NCI-H774 (cell line): ENCODE results near the gene SPATA13.
"Not testable (repeated sequence)": the region's sequence is repeated elsewhere in the genome, so short reads cannot be mapped to it uniquely, and the experiment has no call there.

ENCODE experiments used
- DNase-seq: peaks from one replicate; lab custom pipeline; 2025; lab: John Stamatoyannopoulos, UW

The SPATA13 gene

DNA sequence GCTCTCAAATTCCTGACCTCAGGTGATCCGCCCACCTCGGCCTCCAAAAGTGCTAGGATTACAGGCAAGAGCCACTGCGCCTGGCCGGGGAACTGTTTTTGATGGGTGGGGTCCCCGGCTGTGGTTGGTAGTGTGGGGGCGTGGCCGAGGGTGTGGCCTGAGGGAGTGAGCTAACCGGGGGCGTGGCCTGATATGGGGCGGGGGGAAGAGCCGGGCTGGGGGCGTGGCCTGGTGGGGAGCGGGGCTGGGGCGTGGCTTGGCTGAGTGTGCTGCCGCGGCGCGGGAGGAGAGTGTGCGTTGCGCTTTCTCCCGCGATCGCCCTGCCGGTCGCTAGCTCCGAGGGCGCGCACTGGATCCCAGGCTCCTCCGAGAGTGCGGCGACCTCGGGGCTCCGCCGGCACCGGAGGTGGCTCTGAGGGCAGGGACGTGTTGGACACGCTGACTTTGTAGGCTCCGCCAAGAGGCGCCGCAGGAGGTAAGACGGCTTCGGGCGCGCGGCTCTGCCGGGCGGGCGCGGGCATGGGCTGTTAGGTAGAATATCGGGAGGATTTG, at the start of gene SPATA13:
TSS of gene SPATA13 (plus strand) at position 263 of the 552 bp plus-strand sequence. CDS start 62,210 bp downstream, outside the sequence.
- peak; percentile 49 for DNase-seq

DNA sequence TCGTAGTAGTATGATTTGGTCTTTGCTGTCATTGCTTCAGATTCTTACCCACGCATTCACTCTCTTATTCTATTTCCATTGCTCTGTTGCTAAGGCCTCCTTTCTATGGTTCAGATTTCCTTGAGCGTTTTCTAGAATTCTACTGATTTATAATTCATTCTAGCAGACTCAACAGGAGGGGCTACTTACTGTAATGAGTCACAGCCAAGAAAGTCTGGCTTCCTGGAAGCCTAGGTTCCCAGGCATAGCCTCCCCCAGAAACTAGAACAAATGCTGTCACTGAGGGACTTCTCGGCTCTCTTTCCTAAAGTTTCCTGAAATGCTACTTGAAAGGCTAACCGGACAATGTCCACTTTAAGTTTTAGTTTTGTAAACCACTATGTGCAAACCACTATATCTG, 47.7 kb upstream of the SPATA13 start:
- DNase-seq = no peak

DNA sequence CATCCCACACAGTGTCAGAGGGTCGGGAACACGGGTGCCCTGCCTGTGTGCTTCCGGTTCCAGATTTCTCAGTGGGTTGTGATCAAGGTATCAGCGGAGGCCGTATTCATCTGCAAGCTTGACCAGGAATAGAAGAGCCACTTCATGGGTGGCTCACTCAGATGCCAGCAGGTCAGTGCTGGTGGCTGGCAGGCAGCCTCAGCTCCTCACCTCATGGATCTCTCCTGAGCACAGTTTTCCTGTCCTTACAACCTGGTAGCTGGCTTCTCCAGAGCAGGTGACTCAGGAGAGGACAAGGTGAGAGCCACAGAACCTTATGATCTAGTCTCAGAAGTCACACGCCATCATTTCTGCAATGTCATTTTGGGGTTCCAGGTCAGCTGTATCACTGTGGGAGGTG, 44.8 kb upstream of the SPATA13 start:
- DNase-seq = no peak

DNA sequence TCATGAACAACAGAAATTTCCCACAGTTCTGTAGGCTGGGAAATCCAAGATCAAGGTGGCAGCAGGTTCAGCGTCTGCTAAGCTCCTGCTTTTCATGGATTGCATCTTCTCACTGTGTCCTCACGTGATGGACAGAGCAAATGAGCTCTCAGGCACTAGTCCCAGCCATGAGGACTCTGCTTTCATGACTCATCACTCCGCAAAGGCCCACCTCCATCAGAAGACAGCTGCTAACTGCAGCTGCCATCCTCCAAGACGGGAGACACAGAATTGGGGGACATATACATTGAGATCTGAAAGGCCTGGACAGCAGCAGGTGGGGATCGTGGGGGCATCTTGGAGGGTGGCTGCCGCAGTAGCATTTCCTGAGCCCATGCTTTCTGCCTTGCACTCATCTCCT, 44.4 kb upstream of the SPATA13 start:
- DNase-seq = no peak

DNA sequence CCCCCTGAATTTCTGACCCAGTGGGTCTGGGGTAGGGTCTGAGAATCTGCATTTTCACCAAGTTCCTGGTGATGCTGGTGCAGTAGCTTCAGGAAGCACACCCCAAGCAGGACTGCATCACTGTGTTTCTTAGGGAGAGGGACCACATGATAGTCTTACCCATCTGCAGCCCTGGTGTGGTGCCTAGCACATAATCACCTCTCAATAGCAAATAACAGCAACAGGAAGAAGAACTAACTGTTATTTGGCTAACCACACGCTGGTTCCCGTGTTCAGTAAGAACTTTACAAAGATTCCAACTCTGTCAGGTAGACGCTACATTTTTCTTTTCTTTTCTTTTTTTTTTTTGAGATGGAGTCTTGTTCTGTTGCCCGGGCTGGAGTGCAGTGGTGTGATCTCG, 41.9 kb upstream of the SPATA13 start:
- no peak for DNase-seq

DNA sequence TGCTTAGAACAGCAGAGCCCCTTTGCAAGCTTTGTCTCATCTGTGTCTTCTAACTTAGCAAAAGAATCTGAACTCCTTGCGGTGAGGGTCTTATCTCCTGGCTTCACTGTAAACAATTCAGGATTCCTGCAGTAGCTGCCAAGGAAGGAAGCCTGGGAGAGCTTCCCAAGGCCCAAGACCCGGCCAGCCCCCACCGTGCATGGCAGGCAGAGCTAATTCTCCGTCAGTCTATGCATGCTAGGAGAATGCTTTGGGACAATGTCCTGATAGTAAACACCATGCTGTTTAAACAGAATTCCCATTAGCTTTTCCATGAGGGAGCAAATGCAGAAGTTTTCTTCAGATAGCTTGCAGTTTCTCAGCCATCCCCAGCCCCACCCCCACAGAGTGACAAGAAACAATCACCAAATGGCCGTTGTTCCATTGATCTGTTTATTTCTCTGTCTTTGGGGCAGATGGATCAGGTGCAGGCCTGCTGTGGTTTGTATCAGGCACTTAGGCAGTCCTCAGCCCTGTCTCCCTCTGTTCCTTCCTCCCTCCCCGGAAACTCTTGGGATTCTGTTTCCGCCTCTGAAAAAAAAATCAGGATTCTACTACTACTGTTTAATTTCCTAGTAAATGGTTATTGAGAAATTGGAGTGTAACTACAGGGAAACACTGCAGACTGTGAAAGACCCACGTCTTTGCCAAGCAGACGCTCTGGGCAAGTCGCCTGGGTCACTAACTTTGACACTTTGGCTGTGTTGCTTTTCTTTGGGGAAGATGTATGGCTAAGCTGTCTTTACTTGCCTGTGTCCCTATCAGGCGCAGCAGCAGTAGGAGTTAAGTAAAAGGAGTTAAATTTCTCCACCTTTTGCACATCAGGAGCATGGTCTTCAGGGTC, 40.7 kb upstream of the SPATA13 start:
- DNase-seq = no peak

DNA sequence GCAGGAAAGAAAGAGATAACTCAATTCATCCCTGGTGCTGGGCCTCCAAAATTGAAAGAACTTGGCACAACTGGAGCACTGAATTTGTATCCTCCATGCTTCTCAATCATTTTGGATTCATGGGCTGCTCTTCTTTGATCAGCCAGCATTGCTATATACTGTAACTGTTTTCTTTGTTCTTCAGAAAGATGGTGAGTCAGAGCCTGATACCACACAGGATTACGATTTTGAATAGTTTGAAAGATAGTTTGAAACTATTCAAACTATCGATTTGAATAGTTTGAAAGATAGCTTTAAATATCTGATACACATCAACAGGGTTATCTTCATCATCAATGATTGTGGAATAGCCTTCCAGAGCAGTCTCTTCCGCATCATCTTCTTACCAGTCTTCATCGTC, 38.5 kb upstream of the SPATA13 start:
- DNase-seq = not testable (repeated sequence)

DNA sequence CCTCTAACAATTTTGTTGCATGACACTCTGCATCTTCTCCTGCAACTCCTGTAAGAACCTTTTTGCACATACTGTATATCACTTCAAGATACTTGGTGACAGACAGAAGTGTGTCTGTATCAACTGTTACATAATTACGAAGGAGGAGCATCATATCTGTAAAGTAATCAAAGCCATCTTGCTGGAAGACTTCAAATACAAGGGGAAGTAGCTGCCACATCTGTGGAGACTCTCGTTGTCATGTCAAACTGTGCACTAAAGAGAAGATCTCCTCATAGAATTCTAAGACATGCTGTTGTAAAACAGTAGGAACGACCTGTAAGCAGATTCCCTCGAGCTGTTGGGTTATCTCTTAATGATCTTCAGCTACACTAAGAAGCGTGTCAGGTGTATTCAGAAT, 38.0 kb upstream of the SPATA13 start:
- DNase-seq = no peak

DNA sequence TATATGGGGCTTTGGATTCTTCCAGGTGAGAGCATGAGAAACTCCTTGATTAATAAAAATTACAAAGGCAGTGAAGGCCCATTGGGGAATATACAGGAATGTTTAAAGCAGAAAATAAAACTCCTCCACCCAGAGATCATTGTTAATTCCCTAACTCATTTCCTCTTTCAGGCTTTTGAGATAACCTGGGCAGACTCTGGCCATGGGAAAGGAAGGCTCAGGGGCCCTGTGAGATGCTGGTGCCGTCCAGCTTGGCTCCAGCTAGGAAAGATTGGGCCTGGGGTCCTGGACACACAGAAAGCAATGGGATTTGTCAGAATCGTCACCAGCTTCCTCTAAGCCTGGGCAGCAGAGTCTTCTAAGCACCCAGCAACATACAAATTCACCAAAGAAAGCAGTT, 36.8 kb upstream of the SPATA13 start:
- no peak for DNase-seq

DNA sequence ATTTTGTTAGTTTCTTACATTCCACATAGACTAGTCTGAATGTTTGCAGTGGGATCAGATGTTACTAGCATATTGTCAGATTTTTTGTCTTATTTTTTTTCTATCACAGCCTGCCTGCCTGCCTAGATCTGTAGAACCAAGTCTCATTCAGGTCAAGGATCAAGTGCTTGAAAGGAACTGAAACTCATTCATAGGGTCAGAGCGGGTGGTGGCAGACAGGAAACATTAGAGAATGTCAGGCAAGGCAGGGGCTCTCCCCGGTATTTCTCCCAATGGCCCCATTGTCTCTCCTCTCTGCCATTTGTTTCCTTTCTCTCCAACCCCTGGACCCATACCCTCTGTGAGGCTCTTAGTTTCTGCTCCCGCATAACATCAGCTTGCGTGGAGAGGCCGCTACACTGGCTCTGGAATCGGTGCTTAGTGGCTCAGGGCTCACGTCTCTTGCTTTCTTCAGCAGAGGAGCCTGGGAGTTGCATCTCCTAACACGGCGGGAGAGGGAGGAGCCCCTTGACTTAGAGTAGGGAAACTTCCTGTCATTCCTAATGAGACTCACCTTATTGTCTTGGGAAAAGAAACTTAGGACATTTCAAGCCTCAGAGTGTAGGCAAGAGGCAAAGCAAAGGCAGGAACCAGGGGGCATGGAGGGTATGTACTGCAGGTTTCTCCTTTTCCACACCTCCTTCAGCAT, 35.6 kb upstream of the SPATA13 start:
- no peak for DNase-seq

DNA sequence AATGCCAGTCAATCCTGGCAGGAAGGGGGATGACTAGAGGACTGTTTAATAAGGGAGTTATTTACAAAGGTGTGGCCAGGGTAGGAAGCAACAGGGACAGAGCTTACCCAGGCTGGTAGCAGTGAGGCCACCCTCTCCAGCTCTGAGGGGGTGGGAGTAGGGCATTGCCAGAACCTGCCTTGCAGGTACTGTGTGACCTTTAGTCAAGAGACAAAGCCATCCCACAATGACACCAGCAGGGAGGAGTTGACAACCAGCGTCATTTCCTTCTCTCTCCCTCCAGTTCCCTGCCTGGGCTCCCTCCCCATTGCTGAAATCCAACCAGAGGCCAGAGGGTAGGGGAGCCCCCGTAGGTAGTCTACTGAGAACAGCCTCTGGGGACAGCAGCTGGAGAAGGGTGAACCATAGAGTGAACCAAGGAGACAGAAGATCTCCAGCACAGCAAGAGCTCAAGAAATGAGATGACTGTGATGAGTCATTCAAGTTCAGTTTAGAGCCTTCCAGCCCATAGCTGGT, 33.3 kb upstream of the SPATA13 start:
- no peak for DNase-seq

DNA sequence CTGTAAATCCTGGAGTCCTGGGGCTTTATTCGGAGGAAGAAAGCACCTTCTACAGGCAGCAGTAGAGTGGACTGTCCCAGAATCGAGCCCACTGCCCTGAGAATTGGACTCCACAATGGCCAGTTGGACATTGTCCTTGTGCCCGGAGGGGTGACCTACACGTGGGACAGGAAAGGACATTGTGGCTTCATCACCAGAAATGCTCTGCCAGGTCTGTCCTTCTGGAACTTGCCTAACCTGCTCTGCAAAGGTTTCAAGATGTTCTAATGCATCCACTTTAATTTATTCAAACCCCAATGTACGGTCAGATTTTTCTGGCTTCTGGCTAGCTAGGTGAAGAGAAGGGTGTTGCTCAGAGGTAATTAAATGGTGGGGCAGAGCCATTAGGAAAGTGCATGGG, 32.4 kb upstream of the SPATA13 start:
- DNase-seq = no peak

DNA sequence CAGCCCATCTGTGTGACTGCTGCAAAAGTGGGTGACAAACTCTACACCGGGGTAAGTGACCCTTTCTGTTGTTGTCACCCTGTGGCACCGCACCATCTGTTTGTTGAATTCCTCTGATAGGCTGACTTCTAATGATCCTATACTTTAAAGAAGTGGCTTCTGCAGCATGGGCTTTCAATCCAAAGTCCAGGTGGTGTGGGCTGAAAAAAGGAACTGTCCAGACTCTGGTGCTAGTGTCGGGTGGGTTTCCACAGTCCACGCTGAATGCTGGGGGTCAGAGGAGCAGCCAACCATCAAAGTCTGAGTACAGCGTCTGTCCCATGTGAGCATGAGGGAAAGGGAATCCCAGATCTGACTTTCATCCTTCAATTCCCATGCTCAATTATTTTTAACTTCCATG, 31.6 kb upstream of the SPATA13 start:
- DNase-seq = no peak

DNA sequence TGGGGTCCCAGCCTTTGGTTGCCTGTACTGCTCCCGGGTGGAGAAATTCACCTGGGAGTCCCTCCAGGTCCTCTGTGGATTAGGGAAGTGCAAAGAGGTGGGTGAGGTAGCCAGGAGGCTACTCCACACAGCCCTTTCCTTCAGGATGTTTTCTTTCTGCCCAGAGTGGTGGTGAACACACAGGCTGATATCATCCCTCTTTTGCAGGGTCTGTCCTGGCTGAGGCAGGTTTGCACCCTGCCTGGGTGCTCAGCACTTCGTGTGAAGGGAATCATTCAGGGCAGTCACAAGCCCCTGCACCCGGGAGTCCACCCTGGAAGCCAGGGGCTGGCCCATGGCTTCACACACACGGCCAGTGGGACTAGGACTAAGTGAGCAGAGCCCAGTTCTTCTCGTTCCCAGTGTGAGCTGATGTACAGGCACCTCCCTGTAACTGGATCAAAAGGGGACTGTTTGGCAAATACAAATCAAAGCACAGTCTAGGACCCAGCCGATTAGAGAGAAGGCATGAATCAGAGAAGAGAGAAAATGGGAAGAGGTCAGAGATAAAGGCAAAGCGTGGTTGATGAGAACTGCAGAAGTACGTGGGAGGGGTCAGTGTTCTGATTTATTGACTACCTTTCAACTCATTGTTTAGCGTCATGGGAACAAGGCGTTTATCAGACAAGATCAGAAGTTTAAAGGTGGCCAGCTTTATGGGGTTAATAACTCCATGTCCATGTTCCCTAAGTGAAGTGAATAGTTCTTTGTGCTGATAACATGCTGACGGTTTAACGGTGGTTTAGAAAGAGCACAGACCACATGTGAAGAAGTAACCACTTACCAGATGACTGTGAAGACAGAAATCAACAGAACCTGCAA, 30.4 kb upstream of the SPATA13 start:
- no peak for DNase-seq

DNA sequence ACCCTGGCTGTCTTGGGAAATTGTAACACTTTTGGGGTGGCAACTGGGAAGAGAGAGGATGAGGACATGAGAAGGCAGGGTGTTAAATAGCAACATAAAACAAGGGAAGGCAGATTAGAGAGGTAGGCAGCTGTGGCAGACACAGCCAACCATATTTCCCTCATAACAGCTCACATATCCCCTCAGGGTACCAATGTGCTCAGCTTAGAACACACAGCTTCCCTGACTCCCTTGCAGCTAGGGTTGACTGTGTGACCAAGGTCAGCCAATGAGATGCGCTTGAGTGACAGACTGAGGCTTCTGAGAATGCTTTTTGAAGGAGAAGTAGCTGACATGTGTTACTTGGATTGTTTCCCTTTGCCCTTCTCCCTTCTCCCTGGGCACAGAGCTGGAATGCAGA, 28.8 kb upstream of the SPATA13 start:
- no peak for DNase-seq

DNA sequence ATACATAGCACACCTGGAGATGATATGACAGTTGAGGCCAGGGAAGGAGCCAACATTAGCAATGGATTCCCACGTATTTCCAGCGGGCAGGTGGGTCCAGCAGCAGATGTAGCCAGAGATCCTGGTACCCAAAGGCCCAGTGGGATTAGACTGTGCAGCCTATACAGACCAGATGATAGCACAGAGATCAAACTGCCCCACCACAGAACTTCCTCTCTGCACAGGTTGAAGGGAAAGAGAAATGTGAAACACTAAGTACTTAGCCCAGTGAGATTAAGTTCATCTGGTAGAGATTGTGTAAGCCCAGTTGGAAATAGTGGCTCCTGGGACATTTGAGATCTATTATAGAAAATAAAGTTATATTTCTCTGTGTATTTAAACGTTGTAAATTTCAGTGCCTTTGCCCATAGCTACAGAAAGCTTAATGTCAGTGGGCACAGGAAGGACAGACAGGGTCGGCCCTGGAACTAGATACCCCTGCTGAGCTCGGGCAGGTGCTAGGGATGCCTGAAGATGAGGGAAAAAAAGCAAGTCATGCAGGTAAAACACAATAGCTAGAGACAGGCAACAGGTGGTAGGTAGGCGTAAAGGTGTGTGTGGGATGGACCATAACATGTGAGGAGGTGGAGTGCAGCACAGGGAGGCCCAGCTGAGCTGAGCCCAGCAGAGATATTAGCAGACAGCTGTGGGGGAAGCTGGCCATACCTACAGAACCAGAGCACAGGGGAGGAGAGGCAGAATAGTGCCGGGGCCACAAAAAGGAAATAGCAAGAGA, 27.3 kb upstream of the SPATA13 start:
- DNase-seq = no peak

DNA sequence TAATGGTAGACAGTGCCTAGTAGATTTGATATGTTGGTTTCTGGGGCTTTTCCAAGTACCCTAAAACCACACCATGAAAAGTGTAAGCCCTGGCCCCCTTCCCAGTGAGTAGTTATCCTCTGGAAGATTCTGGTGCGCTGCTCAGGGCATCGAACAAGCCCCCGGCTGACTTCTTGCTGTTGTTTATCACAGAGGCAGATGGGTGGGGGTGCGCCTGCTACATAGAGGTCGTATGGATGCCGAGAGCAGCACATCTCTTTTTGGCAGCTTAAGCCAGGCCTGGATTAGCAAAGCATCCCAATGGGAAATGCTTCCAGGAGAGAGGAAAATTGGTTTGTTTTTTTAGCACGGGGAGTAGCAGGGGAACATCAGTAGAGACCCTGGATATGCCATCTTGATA, 26.3 kb upstream of the SPATA13 start:
- DNase-seq = no peak

DNA sequence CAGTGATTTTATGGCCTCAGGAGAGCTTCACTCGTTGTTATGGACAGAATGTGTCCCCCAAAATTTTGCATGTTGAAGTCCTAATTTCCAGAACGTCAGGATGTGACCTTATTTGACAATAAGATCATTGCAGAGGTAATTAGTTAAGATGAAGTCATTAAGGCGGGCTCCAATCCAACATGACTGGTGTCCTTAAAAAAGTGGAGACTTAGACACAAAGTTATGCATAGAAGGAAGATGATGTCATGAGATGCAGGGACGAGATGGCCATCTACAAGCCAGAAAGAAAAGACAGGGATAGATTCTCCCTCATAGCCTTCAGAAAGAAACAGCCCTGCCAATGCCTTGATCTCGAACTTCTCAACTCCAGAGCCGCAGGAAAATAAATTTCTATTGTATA, 25.8 kb upstream of the SPATA13 start:
- no peak for DNase-seq

DNA sequence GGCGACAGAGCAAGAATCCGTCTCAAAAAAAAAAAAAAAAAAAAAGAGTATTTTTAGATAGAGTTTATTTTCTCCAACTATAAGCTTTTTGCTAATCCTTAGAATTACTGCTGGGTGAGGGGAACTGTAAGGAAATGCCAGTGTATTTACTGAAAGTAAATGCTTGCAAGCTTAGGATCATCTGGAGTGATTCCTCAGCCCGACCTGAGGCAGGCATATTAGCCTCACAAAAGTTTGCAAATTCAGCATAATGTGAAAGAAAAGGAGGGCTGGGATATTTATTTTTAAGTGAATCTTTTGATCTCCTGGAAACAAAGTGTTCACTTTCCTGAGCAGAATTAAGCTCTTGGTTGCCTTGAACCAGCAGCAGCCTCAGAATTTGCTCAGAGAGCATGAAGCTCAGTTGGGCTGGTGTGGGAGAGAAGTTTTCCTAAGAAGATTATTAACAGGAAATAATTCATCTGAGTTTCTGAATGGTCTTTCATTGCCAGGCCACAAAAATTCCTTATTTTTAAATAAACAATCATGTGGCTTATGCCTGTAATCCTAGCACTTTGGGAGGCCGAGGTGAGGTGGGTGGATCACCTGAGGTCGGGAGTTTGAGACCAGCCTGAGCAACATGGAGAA, 24.7 kb upstream of the SPATA13 start:
- DNase-seq = no peak

DNA sequence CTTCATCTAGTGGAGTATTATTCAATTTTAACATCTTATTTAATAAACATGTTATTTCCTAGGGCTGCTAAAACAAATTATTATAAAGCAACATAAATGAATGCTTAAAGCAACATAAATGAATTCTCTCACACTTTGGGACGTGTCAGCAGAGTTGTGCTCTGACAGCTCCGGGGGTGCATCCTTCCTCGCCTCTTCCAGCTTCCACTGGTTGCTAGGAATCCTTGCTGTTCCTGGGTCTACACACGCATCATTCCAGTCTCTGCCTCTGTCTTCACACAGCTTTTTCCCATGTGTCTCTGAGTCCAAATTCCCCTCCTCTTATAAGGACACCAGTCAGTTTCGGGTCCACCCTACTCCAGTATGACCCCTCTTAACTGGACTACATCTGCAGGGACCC, 21.6 kb upstream of the SPATA13 start:
- no peak for DNase-seq
